ENCODE results near the gene TMEM258. TPM values are rescaled to one million over a fixed set of nuclear protein-coding genes. Genes with fewer than 3 reads are reported as not detected.

Gene TMEM258
- total and polyA plus RNA-seq, 2 experiments from 2014 or later, result 71.3 to 519 TPM

GRCh38 chr11:61833926-61834277 lies 41.5 kb upstream of the TMEM258 start:
- Mint-ChIP-seq H3K4me3 (peak overlapping the region; percentile 53; the same call in 1 of the 3 replicates), H3K9me3 (no peaks in the 10 kb centered on the region), H3K4me1 (peaks cover 66% of the 10 kb centered on the region), H3K27me3 (ENCODE audit: insufficient read depth, low read depth, poor library complexity) (peaks cover 17% of the 10 kb centered on the region), H3K27ac (peak overlapping the region; percentile 96), H3K36me3 (ENCODE audit: low read depth) (peaks cover 54% of the 10 kb centered on the region)
- TF ChIP-seq STAT1 (IDR thresholded peaks at IDR 0.05; ENCODE audit: unreplicated experiment) (no peak), POLR2AphosphoS5 (IDR thresholded peaks at IDR 0.05; ENCODE audit: low read depth) (no peak; the same call in 1 of the 2 replicates), ZNF462 (CRISPR knock-in tag; IDR thresholded peaks at IDR 0.05) (no peak), ZNF331 (CRISPR knock-in tag; IDR thresholded peaks at IDR 0.05; ENCODE audit: low read depth) (no peak), ETS1 (IDR thresholded peaks at IDR 0.05) (no peak), EZH2phosphoT487 (IDR thresholded peaks at IDR 0.05; ENCODE audit: unreplicated experiment) (no peak), NANOG (IDR thresholded peaks at IDR 0.05; ENCODE audit: borderline replicate concordance) (no peak), JUNB (IDR thresholded peaks at IDR 0.05; ENCODE audit: unreplicated experiment) (no peak), EZH2 (IDR thresholded peaks at IDR 0.05; ENCODE audit: low read depth, unreplicated experiment) (no peak), CREB1 (CRISPR knock-in tag; IDR thresholded peaks at IDR 0.05; ENCODE audit: low read depth) (no peak), CTCF (conservative IDR thresholded peaks at IDR 0.05; ENCODE audit: low read depth in 2 of 2) (no peak)
- Histone ChIP-seq H3K36me3 (ENCODE audit: insufficient read depth) (peaks cover 9% of the 10 kb centered on the region), H3K27me3 (ENCODE audit: insufficient read depth) (no peaks in the 10 kb centered on the region), H3K4me2 (peak overlapping the region; percentile 100), H4K20me1 (replicated peaks; ENCODE audit: insufficient read depth) (peaks cover 54% of the 10 kb centered on the region), H3K27ac (ENCODE audit: low read depth) (peak overlapping the region; percentile 97), H3F3A (replicated peaks; ENCODE audit: low read depth) (peaks cover 48% of the 10 kb centered on the region), H2AFZ (no peak overlapping the region), H3K9me2 (ENCODE audit: insufficient read depth) (no peaks in the 10 kb centered on the region), H3K79me2 (replicated peaks; ENCODE audit: insufficient read depth) (peaks cover 85% of the 10 kb centered on the region), H3K4me1 (ENCODE audit: insufficient read depth) (peaks cover 64% of the 10 kb centered on the region), H3K4me3 (peak overlapping the region; percentile 28; the same call in 1 of the 2 replicates)
- ATAC-seq (peak; percentile 38), DNase-seq (ENCODE audit: low spot score) (peak; percentile 56)

All from GM23338 (cell line).